ENCODE data around the gene KRTAP12-1.

Gene KRTAP12-1

GRCh38 chr21:44704636-44705001 lies 22.7 kb upstream of the KRTAP12-1 start:
- no peak for ATAC-seq
- TF ChIP-seq ZNF8 (CRISPR knock-in tag; IDR thresholded peaks at IDR 0.05) (no peak), PATZ1 (CRISPR knock-in tag; IDR thresholded peaks at IDR 0.05; ENCODE audit: borderline replicate concordance) (no peak), ZFP30 (CRISPR knock-in tag; IDR thresholded peaks at IDR 0.05) (no peak), CSRNP3 (CRISPR knock-in tag; IDR thresholded peaks at IDR 0.05) (no peak), ZNF70 (CRISPR knock-in tag; IDR thresholded peaks at IDR 0.05) (no peak), PPARA (CRISPR knock-in tag; IDR thresholded peaks at IDR 0.05; ENCODE audit: borderline replicate concordance) (no peak), BACH2 (CRISPR knock-in tag; IDR thresholded peaks at IDR 0.05; ENCODE audit: borderline replicate concordance) (no peak), ISL1 (CRISPR knock-in tag; IDR thresholded peaks at IDR 0.05) (no peak), ZFP3 (CRISPR knock-in tag; IDR thresholded peaks at IDR 0.05) (no peak), CSDC2 (CRISPR knock-in tag; IDR thresholded peaks at IDR 0.05) (no peak), RARB (CRISPR knock-in tag; IDR thresholded peaks at IDR 0.05) (no peak), ZNF565 (CRISPR knock-in tag; conservative IDR thresholded peaks at IDR 0.05; ENCODE audit: low read depth) (no peak), ESRRG (CRISPR knock-in tag; IDR thresholded peaks at IDR 0.05) (no peak)
- TF ChIP-seq, protein P1, sequence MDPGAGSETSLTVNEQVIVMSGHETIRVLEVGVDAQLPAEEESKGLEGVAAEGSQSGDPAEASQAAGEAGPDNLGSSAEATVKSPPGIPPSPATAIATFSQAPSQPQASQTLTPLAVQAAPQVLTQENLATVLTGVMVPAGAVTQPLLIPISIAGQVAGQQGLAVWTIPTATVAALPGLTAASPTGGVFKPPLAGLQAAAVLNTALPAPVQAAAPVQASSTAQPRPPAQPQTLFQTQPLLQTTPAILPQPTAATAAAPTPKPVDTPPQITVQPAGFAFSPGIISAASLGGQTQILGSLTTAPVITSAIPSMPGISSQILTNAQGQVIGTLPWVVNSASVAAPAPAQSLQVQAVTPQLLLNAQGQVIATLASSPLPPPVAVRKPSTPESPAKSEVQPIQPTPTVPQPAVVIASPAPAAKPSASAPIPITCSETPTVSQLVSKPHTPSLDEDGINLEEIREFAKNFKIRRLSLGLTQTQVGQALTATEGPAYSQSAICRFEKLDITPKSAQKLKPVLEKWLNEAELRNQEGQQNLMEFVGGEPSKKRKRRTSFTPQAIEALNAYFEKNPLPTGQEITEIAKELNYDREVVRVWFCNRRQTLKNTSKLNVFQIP (CRISPR knock-in tag; IDR thresholded peaks at IDR 0.05; ENCODE audit: borderline replicate concordance, low read depth) = no peak
- TF ChIP-seq, protein P2, sequence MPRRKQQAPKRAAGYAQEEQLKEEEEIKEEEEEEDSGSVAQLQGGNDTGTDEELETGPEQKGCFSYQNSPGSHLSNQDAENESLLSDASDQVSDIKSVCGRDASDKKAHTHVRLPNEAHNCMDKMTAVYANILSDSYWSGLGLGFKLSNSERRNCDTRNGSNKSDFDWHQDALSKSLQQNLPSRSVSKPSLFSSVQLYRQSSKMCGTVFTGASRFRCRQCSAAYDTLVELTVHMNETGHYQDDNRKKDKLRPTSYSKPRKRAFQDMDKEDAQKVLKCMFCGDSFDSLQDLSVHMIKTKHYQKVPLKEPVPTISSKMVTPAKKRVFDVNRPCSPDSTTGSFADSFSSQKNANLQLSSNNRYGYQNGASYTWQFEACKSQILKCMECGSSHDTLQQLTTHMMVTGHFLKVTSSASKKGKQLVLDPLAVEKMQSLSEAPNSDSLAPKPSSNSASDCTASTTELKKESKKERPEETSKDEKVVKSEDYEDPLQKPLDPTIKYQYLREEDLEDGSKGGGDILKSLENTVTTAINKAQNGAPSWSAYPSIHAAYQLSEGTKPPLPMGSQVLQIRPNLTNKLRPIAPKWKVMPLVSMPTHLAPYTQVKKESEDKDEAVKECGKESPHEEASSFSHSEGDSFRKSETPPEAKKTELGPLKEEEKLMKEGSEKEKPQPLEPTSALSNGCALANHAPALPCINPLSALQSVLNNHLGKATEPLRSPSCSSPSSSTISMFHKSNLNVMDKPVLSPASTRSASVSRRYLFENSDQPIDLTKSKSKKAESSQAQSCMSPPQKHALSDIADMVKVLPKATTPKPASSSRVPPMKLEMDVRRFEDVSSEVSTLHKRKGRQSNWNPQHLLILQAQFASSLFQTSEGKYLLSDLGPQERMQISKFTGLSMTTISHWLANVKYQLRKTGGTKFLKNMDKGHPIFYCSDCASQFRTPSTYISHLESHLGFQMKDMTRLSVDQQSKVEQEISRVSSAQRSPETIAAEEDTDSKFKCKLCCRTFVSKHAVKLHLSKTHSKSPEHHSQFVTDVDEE (CRISPR knock-in tag; IDR thresholded peaks at IDR 0.05) = no peak

- TF ChIP-seq CSDC2 (CRISPR knock-in tag; IDR thresholded peaks at IDR 0.05) = no peak
- no peak for TF ChIP-seq BACH2 (CRISPR knock-in tag; IDR thresholded peaks at IDR 0.05; ENCODE audit: borderline replicate concordance)
- no peak for TF ChIP-seq GLIS3 (CRISPR knock-in tag; IDR thresholded peaks at IDR 0.05)
- no peak for TF ChIP-seq ZC3H10 (CRISPR knock-in tag; IDR thresholded peaks at IDR 0.05)
- TF ChIP-seq PPARA (CRISPR knock-in tag; IDR thresholded peaks at IDR 0.05; ENCODE audit: borderline replicate concordance) = no peak
- no peak for TF ChIP-seq PATZ1 (CRISPR knock-in tag; IDR thresholded peaks at IDR 0.05; ENCODE audit: borderline replicate concordance)
- TF ChIP-seq TCF4 (CRISPR knock-in tag; IDR thresholded peaks at IDR 0.05; ENCODE audit: borderline replicate concordance) = no peak
- TF ChIP-seq ZNF8 (CRISPR knock-in tag; IDR thresholded peaks at IDR 0.05) = no peak
- no peak for TF ChIP-seq ZFP30 (CRISPR knock-in tag; IDR thresholded peaks at IDR 0.05)
- no peak for TF ChIP-seq CREB5 (CRISPR knock-in tag; IDR thresholded peaks at IDR 0.05; ENCODE audit: low read depth)
- no peak for TF ChIP-seq ZFP3 (CRISPR knock-in tag; IDR thresholded peaks at IDR 0.05)
- no peak for TF ChIP-seq CSRNP3 (CRISPR knock-in tag; IDR thresholded peaks at IDR 0.05)
- no peak for ATAC-seq
Observed at GRCh38 chr21:44703731-44704635, 22.0 kb upstream of the KRTAP12-1 start.

Measured in SK-N-SH treated with all-trans-retinoic acid at 6 μM for 48 hours (cell line).